ENCODE measurements around the gene NRCAM.
"Not testable (repeated sequence)": the region's sequence is repeated elsewhere in the genome, so short reads cannot be mapped to it uniquely, and the experiment has no call there.

The NRCAM gene

GRCh38 chr7:108280136-108280535 is 176.1 kb downstream of the NRCAM start:
- TF ChIP-seq CTCF (IDR thresholded peaks at IDR 0.05; ENCODE audit: low read length, missing control alignments): no peak
- peak; percentile 80 for DNase-seq (ENCODE audit: low read depth)
- H3K4me3 ChIP-seq (replicated peaks; ENCODE audit: low read depth, low read length): no peak overlapping the region

- no peak for TF ChIP-seq CTCF (IDR thresholded peaks at IDR 0.05; ENCODE audit: low read length, missing control alignments)
- no peak overlapping the region for H3K4me3 ChIP-seq (replicated peaks; ENCODE audit: low read depth, low read length)
- DNase-seq (ENCODE audit: low read depth): no peak
Observed at GRCh38 chr7:108278776-108279175, 177.5 kb downstream of the NRCAM start.

- no peak for TF ChIP-seq CTCF (IDR thresholded peaks at IDR 0.05; ENCODE audit: low read length, missing control alignments)
Observed at GRCh38 chr7:108278281-108278680, 178.0 kb downstream of the NRCAM start.

GRCh38 chr7:108274447-108274846 is 181.8 kb downstream of the NRCAM start:
- H3K4me3 ChIP-seq (replicated peaks; ENCODE audit: low read depth, low read length); DNase-seq (ENCODE audit: low read depth): not testable (repeated sequence)

More at GRCh38 chr7:108278281-108278680, 178.0 kb downstream of the NRCAM start:
- no peak for DNase-seq (ENCODE audit: low read depth)
- H3K4me3 ChIP-seq (replicated peaks; ENCODE audit: low read depth, low read length): no peak overlapping the region

GRCh38 chr7:108272891-108273290 is 183.3 kb downstream of the NRCAM start:
- not testable (repeated sequence) for H3K4me3 ChIP-seq (replicated peaks; ENCODE audit: low read depth, low read length); DNase-seq (ENCODE audit: low read depth)

- no peak for TF ChIP-seq CTCF (IDR thresholded peaks at IDR 0.05; ENCODE audit: low read length, missing control alignments)
- no peak overlapping the region for H3K4me3 ChIP-seq (replicated peaks; ENCODE audit: low read depth, low read length)
- no peak for DNase-seq (ENCODE audit: low read depth)
Observed at GRCh38 chr7:108270385-108271015, 185.7 kb downstream of the NRCAM start.

GRCh38 chr7:108268200-108268820 is 187.9 kb downstream of the NRCAM start:
- H3K4me3 ChIP-seq (replicated peaks; ENCODE audit: low read depth, low read length): no peak overlapping the region
- no peak for DNase-seq (ENCODE audit: low read depth)
- no peak for TF ChIP-seq CTCF (IDR thresholded peaks at IDR 0.05; ENCODE audit: low read length, missing control alignments)

GRCh38 chr7:108267615-108268014 is 188.6 kb downstream of the NRCAM start:
- DNase-seq (ENCODE audit: low read depth): no peak
- H3K4me3 ChIP-seq (replicated peaks; ENCODE audit: low read depth, low read length): no peak overlapping the region
- TF ChIP-seq CTCF (IDR thresholded peaks at IDR 0.05; ENCODE audit: low read length, missing control alignments): no peak

Measured in fibroblast of pulmonary artery (primary cell).